Raji (cell line): ENCODE measurements around the gene DEPDC4.

Experiments used
- POLR2A ChIP-seq: IDR thresholded peaks from 2 replicates; pipeline ENCODE4 v1.6.1; 2011; ENCODE audit warnings: low read depth, low read length, control low read depth; ENCODE audit not compliant: insufficient read depth

Gene DEPDC4

DNA sequence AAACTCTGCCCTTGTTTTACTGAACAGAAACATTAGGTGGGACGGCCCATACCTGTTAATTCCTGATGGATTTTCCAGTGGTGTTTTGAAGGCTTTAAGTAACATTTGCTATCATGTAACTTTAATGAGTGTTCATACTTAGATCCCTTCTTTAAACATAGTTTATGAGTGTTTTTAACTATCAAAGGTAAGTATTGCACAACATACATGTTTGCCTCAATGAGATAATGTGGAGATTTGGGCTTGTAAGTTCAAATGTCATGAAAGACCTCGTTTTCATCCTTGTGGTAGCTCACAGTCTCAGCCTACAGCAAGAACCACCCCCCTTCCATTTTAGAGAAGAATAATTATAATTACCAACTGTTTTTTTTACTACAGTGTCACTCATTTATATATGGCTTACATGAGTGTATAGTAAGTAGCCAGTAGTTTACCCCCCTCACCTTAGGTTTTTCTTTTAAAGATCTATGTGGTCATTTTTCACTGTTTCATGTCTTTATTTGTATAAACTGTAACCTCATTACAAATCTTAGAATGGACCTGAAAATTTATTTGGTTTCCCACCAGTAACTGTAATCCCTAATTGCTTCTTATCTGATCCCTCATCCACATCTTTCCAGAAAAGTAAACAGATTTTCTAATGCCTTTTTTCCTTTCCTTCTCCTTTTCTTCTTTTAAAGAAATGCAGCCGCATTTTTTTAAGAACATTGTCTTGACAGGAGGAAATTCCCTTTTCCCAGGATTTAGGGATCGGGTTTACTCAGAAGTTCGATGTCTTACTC is 47.4 kb downstream of the DEPDC4 start:
- no peak for TF ChIP-seq POLR2A

DNA sequence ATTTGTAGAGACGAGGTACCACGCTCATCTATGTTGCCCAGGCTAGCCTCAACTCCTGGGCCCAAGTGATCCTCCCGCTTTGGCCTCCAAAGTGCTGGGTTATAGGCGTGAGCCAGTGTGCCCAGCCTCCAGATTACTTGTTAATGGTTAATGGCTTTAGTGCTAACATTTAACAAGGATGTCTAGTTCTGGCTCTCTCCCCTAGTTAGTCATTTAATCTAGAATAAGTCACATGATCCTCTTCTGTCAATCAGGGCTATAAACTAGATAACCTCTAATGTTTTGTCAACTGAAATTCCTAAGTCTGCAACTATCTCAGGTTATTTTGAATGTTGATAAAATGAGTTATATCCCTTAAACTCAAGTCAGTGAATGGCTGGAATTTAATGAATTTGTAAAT is 50.5 kb downstream of the DEPDC4 start:
- TF ChIP-seq POLR2A: no peak

DNA sequence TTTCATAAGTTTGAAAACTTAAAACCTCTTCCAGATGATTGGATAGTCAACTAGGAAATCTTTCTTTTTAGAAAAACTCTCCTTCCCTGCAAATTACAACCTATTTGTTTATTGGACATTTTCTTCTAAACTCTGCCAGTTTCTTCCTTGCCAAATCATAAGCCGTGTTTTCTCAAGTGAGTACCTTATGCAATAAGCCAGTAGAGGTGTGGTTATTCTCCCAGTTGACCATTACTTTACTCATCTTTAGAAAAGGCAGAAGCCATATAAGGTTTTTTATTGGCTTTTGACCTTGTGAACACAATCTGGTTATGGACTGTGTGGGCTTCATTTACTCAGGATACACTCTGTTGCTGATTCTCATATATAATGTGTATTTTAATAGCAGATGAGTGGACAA is 51.7 kb downstream of the DEPDC4 start:
- no peak for TF ChIP-seq POLR2A

DNA sequence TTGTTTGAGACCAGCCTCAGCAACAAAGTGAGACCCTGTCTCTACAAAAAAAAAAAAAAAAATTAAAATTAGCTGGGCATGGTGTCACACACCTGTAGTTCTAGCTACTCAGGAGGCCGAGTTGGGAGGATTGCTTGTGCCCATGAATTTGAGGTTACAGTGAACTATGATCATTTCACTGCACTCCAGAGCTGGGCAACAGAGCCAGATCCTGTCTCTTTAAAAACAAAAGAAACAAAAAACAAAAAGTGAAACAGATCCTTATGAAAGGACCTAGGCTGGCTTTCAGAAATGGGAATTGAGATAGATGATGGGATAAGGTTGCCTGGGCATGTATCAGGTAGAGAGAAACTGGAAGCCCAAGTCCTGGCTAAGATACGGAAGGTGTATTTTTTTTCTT is 52.4 kb downstream of the DEPDC4 start:
- no peak for TF ChIP-seq POLR2A

DNA sequence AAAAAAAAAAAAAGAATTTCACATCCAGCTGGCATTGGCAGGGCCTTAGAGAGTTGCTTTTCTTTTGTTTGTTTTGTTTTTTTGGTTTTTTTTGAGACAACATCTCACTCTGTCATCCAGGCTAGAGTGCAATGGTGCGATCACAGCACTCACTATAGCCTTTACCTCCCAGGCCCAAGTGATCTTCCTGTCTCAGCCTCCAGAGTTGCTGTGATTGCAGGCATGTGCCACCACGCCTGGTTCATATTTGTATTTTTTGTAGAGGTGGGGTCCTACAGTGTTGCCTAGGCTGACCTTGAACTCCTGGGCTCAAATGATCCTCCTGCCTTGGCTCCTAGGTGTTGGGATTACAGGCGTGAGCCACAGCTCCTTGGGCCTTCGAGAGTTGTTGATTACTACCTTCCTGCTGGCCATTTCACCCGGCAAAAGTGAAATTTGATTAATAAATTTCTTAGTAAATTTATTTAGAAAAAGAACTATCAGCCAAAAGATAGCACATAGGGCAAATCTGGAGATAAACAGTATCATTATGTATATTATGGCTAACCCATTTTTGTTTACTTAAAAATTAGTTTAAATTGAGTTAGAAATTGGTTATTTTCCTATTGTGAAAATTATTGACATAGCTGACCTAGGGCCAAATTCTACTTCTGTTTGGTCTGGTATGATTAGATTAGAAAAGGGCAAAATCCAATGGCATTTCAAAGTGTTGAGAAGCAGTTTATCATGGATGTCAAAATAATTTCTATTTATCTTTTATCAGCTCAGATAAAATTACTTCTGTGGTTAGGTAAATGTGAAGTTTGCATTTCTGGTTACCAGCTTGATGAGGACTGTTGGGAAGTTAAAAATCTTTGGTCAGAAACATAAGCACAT is 53.6 kb downstream of the DEPDC4 start:
- no peak for TF ChIP-seq POLR2A

DNA sequence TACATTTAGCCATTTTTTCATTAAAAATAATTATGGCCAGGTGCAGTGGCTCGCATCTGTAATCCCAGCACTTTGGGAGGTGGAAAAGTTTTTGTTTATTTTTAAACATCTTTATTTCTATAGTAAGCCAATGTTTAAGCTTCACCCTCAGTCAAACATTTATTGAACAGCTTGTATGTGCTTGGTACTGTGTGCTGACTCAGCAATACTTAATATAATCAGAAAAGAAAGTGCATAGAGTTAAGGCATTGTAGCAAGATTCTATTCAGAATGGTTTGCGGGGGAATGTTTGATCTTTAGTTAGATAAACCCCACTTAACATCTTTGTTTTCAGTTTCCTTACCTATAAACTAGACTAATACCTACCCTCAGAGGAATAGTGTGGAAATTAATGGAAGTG is 55.2 kb downstream of the DEPDC4 start:
- no peak for TF ChIP-seq POLR2A

DNA sequence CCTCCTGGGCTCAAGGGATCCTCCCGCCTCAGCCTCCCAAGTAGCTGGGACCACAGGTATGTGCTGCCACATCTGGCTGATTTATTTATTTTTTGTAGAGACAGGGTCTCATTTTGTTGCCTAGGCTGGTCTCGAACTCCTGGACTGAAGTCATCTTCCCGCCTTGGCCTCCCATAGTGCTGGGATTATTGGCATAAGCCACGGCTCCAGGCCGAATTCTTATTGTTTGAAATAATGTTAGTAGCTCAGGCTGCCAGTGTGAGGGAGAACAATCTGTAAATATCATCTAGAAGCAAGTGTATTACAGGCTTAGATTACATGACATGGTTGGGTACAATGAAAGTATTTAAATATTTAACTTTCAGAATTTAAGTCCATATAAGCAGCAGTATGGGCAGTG is 58.0 kb downstream of the DEPDC4 start:
- TF ChIP-seq POLR2A: no peak

DNA sequence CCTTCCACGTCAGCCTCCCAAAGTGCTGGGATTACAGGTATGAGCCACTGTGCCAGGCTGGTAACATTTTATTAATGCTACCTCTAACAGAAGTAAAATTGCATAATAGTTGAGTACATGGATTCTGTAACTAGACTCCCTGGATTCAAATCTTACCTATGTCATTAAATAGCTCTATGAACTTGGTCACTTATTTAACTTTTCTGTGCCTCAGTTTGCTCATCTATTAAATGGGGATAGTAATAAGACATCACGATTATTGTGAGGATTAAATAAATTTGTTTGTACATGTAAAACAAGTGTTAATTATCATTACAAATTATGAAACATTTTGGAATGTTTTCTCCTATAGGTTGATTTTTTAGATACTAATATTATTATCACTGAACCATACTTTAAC is 59.6 kb downstream of the DEPDC4 start:
- TF ChIP-seq POLR2A: no peak

DNA sequence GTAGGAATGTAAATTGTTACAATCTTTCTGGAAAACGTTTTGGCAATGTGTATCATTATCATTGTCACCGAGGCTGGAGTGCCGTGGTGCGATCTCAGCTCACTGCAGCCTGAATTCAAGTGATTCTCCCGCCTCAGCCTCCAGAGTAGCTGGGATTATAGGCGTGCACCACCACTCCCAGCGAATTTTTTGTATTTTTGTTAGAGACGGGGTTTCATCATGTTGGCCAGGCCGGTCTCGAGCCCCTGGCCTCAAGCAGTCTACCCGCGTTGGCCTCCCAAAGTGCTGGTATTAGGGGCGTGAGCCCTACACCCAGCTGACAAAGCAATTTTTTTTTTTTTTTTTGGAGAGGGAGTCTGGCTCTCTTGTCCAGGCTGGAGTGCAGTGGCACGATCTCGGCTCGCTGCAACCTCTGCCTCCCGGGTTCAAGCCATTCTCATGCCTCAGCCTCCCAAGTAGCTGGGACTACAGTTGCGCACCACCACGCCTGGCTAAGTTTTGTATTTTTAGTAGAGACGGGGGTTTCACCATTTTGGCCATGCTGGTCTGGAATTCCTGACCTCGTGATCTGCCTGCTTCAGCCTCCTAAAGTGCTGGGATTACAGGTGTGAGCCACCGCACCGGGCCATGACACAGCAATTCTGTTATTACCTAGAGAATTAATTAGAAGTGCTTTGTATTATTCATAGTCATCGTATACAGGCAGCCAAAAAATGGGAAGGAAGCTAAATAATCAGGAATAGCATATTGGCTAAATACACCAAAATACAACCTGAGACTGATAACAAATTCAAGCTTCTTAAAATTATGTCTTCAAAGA is 65.1 kb downstream of the DEPDC4 start:
- no peak for TF ChIP-seq POLR2A

DNA sequence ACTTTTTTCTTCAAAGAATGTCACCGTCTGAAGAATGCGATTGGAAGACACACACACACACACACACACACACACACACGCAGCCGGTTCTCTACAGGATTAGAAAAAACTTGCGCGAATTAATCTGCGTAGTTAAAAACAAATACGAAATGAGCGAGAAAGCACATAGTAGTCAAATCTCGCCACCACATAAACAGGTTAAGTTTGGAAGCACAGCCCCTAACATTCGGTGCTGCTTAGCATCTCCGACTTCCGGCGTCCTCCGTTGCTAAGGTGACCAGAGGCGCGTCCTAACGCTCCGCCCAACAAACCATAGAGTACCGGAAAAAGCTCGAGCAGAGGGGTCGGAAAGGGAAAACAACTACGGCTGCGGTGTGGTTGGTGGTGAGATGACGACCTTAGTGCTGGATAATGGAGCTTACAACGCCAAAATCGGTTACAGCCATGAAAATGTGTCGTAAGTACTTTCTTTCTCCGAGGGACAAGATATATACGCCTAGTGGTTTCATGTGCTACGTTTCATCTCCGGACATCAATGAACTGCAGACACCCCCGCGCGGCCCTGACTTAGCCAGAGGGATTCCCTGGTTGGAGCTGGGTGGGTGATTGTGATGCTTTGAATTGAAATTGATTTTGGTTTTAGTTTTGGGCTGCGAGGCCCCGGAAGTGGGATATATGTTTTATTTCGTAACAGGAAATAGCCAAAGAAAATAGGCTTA is 66.3 kb downstream of the DEPDC4 start, which contains the start of gene ACTR6:
TSS of gene ACTR6 (plus strand) at position 353 of the 719 bp plus-strand sequence. CDS start at position 390, 37 bp downstream.
- TF ChIP-seq POLR2A: peak; percentile 95

DNA sequence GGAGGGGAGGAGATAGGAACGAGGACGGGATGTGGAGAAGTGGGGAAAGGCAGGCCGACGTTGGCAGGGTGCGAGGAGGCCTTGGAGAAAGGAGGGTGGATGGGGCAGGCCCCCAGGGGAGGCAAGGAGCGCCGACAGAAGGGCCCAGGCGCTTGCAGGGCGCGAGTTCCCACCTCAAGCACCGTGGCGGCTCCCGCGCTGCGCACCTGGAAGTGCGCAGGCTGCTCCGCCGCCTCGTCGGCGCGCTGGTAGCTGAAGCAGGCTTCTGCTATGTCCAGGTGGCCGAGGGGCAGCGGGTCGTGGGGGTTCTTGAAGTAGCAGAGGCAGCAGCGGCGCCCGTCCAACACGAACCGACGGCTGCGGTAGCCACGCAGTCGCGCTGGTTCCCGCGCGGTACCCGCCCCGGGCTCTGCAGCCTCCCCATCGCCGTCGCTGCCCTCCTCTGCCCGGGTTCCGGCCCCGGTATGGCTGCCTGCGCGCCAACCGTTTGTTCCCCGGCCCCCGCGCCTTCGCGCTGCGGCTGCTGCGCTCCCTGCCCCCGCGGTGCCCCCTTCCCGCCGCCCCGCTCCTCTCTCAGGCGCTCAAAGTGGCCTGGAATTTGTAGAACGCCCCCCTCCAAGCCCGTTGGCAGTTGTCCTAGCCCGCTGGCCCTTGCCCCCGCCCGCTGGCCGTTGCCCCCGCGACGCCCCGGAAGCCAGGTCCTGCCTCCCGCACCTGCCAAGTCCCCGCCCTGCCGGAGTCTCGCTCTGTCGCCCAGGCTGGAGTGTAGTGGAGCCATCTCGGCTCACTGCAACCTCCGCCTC is 67.3 kb downstream of the DEPDC4 start:
- no peak; the same call in none of the 2 replicates for TF ChIP-seq POLR2A

DNA sequence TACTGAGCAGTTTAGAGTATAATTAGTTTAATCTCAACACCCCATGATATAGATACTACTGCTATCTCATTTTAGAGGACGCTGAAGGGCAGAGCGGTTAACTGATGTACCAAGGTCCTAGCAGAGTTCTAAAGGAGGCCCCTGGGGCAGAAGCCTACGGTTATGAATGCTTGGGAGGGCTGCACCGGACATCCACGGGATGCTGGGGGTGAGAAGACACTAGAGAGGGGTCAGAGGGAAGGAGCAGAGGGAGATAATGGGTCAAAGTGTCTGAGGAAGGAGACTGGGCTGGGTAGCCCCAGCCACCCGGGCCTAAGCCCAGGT is 67.9 kb downstream of the DEPDC4 start:
- no peak for TF ChIP-seq POLR2A

DNA sequence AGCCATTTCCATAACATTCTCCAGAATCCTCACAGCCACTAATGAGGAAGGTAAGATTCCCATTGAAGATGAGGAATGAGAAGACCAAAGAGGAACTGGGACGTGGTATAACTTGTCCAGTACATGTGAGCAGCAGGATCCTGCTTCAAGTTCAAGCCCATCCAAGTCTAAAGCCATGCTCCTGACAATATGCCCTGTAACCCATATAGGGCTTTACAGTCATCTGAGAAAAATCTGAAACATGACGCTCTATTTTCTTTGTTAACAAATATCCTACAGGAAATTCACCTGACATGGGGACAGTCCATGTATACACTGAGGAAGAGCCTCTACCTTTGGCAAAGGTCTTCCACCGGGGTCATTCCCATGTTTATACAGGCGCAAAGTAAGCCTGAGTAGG is 69.4 kb downstream of the DEPDC4 start:
- no peak for TF ChIP-seq POLR2A

DNA sequence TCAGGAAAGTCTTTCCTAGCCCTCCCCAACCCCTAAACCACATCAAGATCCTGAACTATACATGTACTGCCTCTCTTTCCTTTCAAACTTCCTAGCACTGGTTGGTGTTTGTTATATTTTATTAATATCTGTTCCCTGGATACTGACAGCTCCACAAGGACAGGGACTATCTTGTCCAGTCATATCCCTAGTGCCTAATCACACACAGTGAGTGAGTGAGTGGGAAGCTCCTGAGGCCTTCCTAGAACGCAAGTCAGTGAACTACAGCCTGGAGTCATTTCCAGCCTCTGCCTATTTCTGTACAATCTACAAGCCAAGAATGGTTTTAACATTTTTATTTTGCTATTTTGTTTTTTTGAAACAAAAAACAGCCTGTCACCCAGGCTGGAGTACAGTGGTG is 73.8 kb downstream of the DEPDC4 start:
- TF ChIP-seq POLR2A: no peak
